AG10803 (cell line): ENCODE results near the gene KPNA2.
A peak's percentile ranks its signal among the peaks of the same experiment; 100 is the strongest.
"Not testable (repeated sequence)": the region's sequence is repeated elsewhere in the genome, so short reads cannot be mapped to it uniquely, and the experiment has no call there.

ENCODE experiments used
- DNase-seq: peaks from one replicate; pipeline ENCODE4 v3.0.0; 2010; ENCODE audit warnings: low read depth
- H3K4me3 ChIP-seq: 2 replicates; pipeline ENCODE4 v1.5.1; 2011; ENCODE audit warnings: mild to moderate bottlenecking, low read length, control low read depth
- CTCF ChIP-seq: conservative IDR thresholded peaks from 2 replicates; pipeline ENCODE4 v1.5.1; 2011; ENCODE audit warnings: mild to moderate bottlenecking, low read length, control low read depth, inconsistent platforms

KPNA2 gene

GRCh38 chr17:68021963-68022362 is 13.6 kb upstream of the KPNA2 start:
- no peak for TF ChIP-seq CTCF
- no peak for DNase-seq
- no peak overlapping the region for H3K4me3 ChIP-seq

- H3K4me3 ChIP-seq, DNase-seq: not testable (repeated sequence)
Measured at GRCh38 chr17:68022547-68022946, 13.0 kb upstream of the KPNA2 start.

DNA sequence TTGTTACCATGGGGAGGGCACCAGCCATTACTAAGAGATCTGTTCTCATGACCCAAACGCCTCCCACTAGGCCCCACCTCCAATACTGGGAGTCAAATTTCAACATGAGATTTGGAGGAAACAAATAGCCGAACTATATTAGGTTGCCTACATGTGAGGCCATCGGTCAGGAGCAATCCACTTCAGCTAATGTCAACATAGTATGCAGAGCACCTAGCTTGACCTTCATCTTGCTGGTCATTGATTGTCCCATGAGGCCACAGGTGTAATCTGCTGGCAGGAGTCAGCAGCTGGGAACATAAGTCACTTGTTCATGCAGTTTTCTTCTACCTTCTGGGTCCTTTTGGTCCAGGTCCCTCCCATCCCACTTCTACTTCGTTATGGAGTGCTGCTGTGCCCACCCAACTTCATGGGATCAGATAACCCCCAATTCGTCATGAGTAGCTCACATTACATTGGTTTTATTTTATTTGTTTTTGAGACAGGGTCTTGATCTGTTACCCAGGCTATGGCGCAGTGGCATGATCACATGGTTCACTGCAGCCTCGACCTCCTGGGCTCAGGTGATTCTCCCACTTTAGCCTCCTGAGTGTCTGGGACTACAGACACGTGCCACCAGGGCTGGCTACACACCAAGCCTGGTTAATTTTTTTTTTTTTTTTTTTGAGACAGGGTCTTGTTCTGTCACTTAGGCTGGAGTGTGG is 5.9 kb upstream of the KPNA2 start:
- DNase-seq, result no peak
- H3K4me3 ChIP-seq, result no peak overlapping the region

GRCh38 chr17:68033636-68034451 is 1.7 kb upstream of the KPNA2 start:
- no peak for TF ChIP-seq CTCF
- no peak overlapping the region for H3K4me3 ChIP-seq
- peak; percentile 65 for DNase-seq

More for the DNA sequence above, 5.9 kb upstream of the KPNA2 start:
- TF ChIP-seq CTCF, result no peak

- no peak for DNase-seq
- TF ChIP-seq CTCF, result no peak
- no peak overlapping the region for H3K4me3 ChIP-seq
Measured at GRCh38 chr17:68034452-68034776, 1.1 kb upstream of the KPNA2 start.

- peak overlapping the region; percentile 38 for H3K4me3 ChIP-seq
- no peak for DNase-seq
- no peak for TF ChIP-seq CTCF
Measured at GRCh38 chr17:68035131-68035522, 408 bp upstream of the KPNA2 start.

DNA sequence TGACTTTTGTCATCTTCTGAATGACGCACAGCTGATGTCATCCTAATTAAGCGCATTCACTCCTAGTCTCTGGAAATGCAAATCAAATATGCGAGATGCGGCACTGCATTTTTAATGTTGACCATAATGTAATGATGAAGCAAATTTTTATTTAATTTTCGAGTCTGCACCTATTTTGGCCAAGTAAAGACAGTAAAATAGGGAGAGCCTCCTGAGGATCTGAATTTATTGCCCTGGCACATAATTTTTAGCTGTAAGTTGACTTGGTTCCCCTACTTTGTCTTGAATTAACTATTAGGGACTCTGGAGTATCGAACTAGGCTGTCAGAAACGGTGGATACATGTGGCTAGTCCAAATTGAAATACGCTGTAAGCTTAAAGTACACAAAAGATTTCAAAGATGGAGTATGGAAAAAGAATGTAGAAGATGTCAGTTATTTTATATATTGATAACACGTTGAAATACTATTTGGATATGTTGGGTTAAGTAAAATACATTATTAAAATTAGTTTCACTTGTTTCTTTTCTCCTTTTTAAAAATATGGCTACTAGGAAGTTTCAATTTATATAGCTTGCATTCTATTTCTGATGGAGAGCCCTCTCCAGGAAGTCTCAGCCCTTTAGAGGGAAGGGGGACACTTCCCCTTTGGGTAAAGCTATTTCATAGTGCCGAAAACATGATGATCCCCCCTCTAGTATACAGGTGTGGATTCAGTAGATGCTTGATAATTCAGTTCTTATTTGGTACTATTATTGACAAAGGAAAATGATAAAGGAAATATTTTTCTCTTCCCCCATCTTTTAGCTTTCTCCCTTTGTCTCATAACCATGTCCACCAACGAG is 991 bp downstream of the KPNA2 start:
- TF ChIP-seq CTCF, result no peak
- H3K4me3 ChIP-seq, result peak overlapping the region; percentile 90
- DNase-seq, result peak; percentile 58
